ENCODE data around the gene EMX1. TPM values are rescaled to one million over a fixed set of nuclear protein-coding genes. Genes with fewer than 3 reads are reported as not detected.

The EMX1 gene
- total and polyA plus RNA-seq, 3 donors from 2014 or later: 4.5 to 13.2 (median 11.3) TPM

DNA sequence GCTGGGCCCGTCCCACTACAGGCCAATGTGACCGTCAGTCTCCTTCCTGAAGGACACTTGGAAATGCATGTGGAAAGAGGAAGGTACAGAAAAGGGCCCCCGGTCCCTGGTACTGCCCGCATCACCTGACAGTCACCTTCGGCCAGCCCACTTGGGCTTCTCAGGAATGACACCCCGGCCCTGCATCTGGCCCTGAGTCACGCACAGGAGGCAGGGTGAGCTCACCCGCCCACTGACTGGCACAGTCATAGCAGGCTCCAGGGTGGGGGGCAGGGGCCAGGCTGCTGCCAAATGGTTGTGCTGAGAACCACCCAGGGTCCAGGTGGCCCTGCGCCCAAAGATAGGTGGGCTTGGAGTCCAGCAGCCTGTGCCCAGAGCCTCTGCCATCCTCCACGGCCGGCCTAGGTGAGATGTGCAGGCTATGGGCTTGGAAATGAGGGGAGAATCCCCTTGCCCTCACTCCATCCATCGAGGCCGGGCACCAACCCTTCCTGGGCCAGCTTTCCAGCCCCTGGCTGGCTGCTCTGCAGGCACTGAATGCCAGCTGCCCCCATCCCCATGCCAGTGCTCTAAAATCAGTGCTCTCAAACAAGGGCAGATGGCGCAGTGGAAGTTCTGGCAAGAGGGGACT, 14.1 kb downstream of the EMX1 start:
- H3K4me3 ChIP-seq: no peak overlapping the region
- no peaks in the 10 kb centered on the region for H3K27me3 ChIP-seq
- H3K4me1 ChIP-seq: no peaks in the 10 kb centered on the region
- TF ChIP-seq, protein P1, sequence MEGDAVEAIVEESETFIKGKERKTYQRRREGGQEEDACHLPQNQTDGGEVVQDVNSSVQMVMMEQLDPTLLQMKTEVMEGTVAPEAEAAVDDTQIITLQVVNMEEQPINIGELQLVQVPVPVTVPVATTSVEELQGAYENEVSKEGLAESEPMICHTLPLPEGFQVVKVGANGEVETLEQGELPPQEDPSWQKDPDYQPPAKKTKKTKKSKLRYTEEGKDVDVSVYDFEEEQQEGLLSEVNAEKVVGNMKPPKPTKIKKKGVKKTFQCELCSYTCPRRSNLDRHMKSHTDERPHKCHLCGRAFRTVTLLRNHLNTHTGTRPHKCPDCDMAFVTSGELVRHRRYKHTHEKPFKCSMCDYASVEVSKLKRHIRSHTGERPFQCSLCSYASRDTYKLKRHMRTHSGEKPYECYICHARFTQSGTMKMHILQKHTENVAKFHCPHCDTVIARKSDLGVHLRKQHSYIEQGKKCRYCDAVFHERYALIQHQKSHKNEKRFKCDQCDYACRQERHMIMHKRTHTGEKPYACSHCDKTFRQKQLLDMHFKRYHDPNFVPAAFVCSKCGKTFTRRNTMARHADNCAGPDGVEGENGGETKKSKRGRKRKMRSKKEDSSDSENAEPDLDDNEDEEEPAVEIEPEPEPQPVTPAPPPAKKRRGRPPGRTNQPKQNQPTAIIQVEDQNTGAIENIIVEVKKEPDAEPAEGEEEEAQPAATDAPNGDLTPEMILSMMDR (IDR thresholded peaks at IDR 0.05): no peak
- TF ChIP-seq POLR2A (IDR thresholded peaks at IDR 0.05): no peak
- 92 to 96% methylated on average over 14 of the region's 14 CpGs for WGBS, 2 donors
- DNase-seq: no peak
- no peaks in the 10 kb centered on the region for H3K36me3 ChIP-seq (ENCODE audit: low read depth, missing control alignments)
- intact Hi-C loops (cut with DNase I; ENCODE audit: low total_unique reads): no loop called here
- no peaks in the 10 kb centered on the region for H3K9me3 ChIP-seq
- H3K27ac ChIP-seq: no peak overlapping the region

DNA sequence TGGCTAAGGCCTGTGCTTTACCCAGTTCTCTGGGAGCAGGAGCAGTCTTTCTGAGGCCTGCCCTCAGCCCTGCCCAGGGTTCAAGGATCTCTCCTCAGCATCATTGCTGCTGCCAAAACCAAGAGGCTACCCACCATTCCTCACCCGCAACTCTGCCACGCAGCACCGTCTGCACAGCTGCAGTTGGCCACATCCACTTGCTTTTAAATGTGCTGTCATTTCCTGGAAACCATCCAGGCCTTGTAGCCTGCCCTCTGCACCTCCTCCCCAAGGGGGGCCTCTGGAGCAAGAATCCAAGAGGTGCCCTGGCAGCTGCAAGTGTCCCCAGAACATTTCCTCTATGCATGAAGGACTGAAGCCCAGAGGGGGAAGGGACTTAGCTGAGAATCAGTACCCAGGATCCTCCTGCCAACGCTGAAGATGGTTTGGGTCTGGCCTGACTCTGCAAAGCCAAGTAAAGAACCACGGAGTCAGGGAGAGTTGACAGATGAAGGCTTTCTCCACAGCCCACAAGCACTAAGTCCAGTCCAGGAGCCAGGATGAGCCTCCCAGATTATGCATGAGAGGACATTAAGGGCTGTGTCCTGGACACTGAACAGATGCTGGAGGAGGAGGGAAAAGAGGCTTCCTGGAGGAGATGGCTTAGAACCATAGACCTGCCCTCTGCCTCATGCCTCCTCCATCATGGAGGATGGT, 14.9 kb downstream of the EMX1 start:
- Histone ChIP-seq H3K9me3 (no peaks in the 10 kb centered on the region), H3K27me3 (no peaks in the 10 kb centered on the region), H3K4me1 (no peaks in the 10 kb centered on the region), H3K4me3 (no peak overlapping the region), H3K36me3 (ENCODE audit: low read depth, missing control alignments) (no peaks in the 10 kb centered on the region), H3K27ac (no peak overlapping the region)
- TF ChIP-seq, protein P1 (IDR thresholded peaks at IDR 0.05): no peak
- no peak for TF ChIP-seq POLR2A (IDR thresholded peaks at IDR 0.05)
- WGBS, 2 donors: 68 to 75% methylated on average over 5 of the region's 5 CpGs
- DNase-seq: no peak
- intact Hi-C loops (cut with DNase I; ENCODE audit: low total_unique reads): no loop called here

DNA sequence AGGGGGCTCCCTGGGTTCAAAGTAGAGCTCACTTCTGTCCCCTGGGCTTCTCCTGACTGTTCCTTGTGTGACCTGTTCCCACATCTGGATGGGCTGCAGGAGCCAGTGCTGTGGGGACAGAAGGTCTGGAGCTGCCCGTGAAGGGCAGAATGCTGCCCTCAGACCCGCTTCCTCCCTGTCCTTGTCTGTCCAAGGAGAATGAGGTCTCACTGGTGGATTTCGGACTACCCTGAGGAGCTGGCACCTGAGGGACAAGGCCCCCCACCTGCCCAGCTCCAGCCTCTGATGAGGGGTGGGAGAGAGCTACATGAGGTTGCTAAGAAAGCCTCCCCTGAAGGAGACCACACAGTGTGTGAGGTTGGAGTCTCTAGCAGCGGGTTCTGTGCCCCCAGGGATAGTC, 15.5 kb downstream of the EMX1 start:
- intact Hi-C loops (cut with DNase I; ENCODE audit: low total_unique reads): no loop called here
- H3K4me3 ChIP-seq: no peak overlapping the region
- H3K4me1 ChIP-seq: no peaks in the 10 kb centered on the region
- no peak for TF ChIP-seq POLR2A (IDR thresholded peaks at IDR 0.05)
- TF ChIP-seq, protein P1 (IDR thresholded peaks at IDR 0.05): no peak
- no peak for DNase-seq
- no peaks in the 10 kb centered on the region for H3K9me3 ChIP-seq
- H3K27ac ChIP-seq: no peak overlapping the region
- no peaks in the 10 kb centered on the region for H3K27me3 ChIP-seq
- H3K36me3 ChIP-seq (ENCODE audit: low read depth, missing control alignments): no peaks in the 10 kb centered on the region
- 99% methylated on average over 4 of the region's 4 CpGs; no CpG with 5 or more reads in 1 of the 2 donors for WGBS, 2 donors

DNA sequence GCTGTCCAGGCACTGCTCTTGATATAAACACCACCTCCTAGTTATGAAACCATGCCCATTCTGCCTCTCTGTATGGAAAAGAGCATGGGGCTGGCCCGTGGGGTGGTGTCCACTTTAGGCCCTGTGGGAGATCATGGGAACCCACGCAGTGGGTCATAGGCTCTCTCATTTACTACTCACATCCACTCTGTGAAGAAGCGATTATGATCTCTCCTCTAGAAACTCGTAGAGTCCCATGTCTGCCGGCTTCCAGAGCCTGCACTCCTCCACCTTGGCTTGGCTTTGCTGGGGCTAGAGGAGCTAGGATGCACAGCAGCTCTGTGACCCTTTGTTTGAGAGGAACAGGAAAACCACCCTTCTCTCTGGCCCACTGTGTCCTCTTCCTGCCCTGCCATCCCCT, 15.9 kb downstream of the EMX1 start:
- no peaks in the 10 kb centered on the region for H3K4me1 ChIP-seq
- no peaks in the 10 kb centered on the region for H3K36me3 ChIP-seq (ENCODE audit: low read depth, missing control alignments)
- no peak overlapping the region for H3K27ac ChIP-seq
- TF ChIP-seq POLR2A (IDR thresholded peaks at IDR 0.05): no peak
- TF ChIP-seq, protein P1 (IDR thresholded peaks at IDR 0.05): no peak
- no peaks in the 10 kb centered on the region for H3K9me3 ChIP-seq
- no peaks in the 10 kb centered on the region for H3K27me3 ChIP-seq
- intact Hi-C loops (cut with DNase I; ENCODE audit: low total_unique reads): no loop called here
- H3K4me3 ChIP-seq: no peak overlapping the region
- no peak for DNase-seq
- WGBS, 2 donors: 85 to 93% methylated on average over 5 of the region's 5 CpGs

Data from testis (tissue), 3 donors.